Umbilical cord (tissue), 2 donors: ENCODE measurements around the gene CLDN17. TPM values are rescaled to one million over a fixed set of nuclear protein-coding genes. Genes with fewer than 3 reads are reported as not detected.
A peak's percentile ranks its signal among the peaks of the same experiment; 100 is the strongest.

ENCODE experiments used
- DNase-seq: peaks from one replicate; pipeline ENCODE4 v3.0.0-alpha.2; 2015; ENCODE audit warnings: low spot score
- total RNA-seq: library from RNA; depleted of rRNA; stranded (reverse); fragments of >200 nt; gene quantifications from one replicate; pipeline ENCODE4 v1.2.3, GENCODE V29; 2014; ENCODE audit warnings: low replicate concordance; ENCODE audit not compliant: insufficient read depth

CLDN17 gene
- total RNA-seq, 1 donor from 2014 or later, result not detected

DNA sequence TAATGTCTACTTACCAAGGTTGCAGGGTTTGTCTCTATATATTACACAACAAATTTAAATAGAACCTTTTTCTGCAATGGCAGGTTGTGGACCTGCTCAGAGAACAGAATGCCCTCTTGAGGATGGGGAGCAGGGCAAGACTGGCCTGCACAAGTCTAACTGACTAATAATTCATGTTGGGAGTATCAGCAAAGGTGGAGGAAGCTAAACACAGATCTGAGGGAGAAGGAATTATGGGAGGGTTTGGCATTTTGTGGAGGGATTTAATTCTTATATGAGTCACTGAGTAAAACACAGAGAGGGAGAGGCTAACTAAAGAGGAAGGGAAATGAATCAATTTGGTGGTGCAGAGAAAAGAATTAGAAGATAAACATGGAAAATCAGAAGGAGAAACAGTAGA, 40.0 kb downstream of the CLDN17 start:
- peak; percentile 42 for DNase-seq

DNA sequence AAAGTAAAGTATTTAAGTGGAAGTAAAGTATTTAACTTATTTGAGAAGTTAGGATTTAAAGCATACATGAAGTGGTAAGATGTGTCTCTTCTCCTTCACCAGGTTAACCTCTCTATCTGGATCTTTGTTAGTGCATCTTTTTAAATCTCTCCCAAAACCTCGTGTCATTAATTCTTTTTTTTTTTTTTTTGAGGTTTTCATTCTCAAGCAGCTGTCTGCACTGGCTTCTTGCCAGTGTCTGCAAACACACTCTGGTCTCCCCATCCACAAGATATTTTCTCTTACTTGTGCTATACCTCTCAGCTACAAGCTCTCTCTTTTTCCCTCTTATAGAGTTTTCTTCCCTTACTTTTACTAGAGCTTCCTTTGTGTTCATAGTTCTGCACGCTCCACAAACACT, 49.0 kb downstream of the CLDN17 start:
- no peak for DNase-seq

DNA sequence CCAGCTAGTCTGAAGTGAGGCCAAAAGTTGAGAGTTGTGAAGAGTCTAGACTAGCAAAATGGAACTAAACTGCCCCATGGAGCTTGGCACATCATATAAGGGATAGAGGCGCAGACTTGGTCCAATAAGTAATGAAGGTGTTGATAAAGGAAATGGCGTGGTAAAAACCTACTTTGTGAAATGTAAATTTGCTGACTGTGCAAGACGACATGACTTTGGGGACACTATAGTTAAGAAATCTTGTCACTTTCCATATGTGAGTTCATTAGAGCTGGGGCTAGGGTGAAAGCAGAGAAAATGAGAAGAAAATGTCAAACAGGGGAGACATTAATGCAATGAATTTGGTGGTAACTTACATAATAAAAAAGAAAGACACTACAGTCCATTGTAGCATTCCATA, 50.1 kb downstream of the CLDN17 start:
- no peak for DNase-seq

Other genes starting within 250 kb of the CLDN17 start
- 5.1 TPM for gene GRIK1, start 226.8 kb downstream of the CLDN17 start, total RNA-seq
- 6.3 TPM for gene CLDN8, start 49.3 kb upstream of the CLDN17 start, total RNA-seq
- gene KRTAP24-1, start 116.1 kb upstream of the CLDN17 start, total RNA-seq, result 9.9 TPM
- gene KRTAP25-1, start 122.7 kb upstream of the CLDN17 start, total RNA-seq, result not detected
- gene KRTAP26-1, start 153.5 kb upstream of the CLDN17 start, total RNA-seq, result not detected
- not detected for gene KRTAP27-1, start 170.9 kb upstream of the CLDN17 start, total RNA-seq
- not detected for gene KRTAP23-1, start 181.8 kb upstream of the CLDN17 start, total RNA-seq
- 1.2 TPM for gene KRTAP13-2, start 205.5 kb upstream of the CLDN17 start, total RNA-seq
- gene KRTAP13-1, start 229.2 kb upstream of the CLDN17 start, total RNA-seq, result not detected